Measurements from ENCODE around the gene B4GALNT1.
"Not testable (repeated sequence)": the region's sequence is repeated elsewhere in the genome, so short reads cannot be mapped to it uniquely, and the experiment has no call there.

Gene B4GALNT1

DNA sequence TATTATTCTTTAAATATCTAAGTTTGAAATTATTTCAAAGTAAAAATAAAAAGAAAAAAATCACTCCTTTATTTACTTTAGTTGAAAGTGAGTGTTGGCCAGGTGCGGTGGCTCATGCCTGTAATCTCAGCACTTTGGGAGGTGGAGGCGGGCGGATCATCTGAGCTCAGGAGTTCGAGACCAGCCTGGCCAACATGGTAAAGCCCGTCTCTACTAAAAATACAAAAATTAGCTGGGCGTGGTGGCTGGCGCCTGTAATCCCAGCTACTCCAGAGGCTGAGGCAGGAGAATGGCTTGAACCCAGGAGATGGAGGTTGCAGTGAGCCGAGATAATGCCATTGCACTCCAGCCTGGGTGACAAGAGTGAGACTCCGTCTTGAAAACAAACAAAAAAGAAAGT, 3.7 kb upstream of the B4GALNT1 start:
- not testable (repeated sequence) for DNase-seq

DNA sequence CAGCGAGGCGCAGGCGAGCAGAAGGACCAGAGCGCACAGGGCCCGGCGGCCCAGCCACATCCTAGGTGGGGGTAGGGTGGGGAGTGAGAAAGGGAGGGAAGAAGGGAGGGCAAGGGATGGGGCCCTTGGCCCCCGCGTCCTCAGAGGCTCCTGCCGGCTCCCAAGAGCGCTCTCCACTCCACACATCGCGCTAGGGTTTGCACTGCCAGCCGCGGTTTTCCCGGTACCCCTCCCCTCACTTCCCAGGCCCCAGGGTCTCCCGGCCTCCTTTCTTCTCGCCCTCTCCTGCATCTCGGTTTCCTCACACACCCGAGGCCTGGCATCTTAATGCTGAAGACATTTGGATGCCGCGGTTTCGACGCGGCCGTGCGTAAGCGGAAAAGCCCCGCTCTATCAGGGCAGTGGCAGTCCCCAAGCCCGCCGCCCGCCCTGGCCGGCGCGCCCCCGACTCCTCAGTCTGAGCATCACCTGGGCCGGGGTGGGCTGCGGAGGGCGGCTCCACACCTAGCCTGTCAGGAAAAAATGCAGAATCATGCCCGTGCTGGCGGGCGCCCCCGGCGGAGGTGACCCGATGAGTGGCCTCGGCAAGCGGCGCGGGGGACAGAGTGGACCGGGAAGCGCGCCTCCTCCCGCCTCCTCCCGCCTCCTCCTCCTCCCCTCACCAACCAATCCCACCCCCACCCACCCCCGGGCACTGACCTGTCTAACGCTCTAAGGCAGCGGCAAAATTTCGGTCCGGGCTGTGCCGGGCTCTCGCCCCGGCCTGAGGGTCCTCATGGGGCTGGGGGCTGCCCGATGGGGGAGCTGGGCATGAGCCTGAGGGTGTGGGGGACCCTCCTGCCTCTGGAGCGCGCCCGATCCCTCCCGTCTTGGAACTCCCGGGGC, 686 bp downstream of the B4GALNT1 start:
- DNase-seq, result no peak

DNA sequence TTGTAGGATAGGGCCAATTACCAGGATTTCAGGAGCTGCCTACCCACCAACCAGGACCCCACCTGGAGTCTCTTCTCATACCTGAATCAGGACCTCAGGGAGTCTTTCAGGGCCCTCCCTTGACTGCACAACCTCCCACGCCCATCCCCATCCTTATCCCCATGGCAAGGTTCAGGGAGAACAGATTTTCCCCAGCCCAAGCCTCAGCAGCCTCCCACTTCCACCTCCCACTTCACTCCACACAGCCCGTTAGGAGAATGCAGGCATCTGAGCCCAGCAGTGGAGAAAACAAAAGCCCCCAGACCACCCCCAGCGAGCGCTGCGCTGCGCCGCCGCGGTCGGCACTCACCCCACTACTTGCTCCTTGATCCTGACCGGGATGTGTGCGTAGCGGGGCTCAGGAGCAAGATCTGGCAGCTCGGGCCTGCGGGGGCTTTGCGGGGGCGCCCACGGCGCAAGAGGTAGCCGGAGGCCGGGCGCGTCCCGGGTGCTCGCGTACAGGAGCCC, 1.4 kb downstream of the B4GALNT1 start:
- no peak for DNase-seq

DNA sequence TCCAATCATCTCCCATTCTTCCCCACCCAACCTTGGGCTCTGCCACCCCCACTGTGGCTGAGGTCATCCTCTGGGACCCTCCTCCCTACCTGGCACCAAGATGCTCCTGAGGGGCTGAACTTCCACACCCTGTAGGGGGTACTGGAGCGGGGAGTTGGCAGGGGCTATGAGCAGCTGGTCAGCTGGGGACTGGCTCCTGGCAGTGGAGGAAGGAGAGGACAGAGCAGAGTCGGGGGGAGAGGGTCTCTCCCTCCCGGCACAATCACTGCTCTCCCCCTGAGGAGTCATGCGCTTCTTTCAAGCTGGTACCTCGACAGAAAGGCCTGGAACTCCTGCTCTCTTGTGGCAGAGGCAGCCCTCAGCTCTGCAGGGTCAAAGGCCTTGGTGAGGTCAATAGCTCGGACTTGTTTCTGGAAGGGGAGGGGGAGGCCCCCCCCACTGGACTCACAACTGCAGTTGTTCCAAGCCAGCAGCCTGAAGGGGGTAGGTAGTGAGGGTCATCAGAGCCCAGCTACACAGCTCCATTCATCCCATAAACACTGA, 2.0 kb downstream of the B4GALNT1 start:
- DNase-seq, result no peak

DNA sequence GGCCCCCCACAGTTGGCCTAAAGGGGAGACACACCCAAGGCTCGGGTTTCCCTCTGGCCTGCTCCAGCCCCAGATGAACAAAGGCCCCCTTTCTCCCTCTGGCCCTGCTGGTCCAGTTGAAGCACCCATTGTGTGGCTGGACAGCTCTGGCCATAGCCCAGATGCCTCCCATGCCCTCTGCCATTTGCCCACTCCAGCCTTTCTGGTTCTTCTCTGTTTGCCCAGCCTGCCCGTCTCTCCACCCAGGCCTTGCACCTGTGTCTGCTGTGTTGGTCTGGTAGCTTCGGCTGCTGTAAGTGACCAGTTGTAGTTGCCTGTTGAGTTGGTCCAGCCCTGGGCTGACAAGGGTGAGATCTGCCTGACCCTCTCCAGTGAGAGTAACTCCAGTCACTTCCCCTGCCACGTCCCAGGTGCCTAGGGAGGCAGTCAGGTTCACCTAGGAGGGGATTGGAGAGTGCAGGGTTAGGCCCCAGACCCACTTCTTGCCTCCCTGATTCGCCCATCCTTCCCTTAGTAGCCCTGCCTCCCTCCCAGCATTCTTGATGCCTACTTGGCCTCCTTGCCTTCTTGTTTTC, 3.0 kb downstream of the B4GALNT1 start:
- no peak for DNase-seq

DNA sequence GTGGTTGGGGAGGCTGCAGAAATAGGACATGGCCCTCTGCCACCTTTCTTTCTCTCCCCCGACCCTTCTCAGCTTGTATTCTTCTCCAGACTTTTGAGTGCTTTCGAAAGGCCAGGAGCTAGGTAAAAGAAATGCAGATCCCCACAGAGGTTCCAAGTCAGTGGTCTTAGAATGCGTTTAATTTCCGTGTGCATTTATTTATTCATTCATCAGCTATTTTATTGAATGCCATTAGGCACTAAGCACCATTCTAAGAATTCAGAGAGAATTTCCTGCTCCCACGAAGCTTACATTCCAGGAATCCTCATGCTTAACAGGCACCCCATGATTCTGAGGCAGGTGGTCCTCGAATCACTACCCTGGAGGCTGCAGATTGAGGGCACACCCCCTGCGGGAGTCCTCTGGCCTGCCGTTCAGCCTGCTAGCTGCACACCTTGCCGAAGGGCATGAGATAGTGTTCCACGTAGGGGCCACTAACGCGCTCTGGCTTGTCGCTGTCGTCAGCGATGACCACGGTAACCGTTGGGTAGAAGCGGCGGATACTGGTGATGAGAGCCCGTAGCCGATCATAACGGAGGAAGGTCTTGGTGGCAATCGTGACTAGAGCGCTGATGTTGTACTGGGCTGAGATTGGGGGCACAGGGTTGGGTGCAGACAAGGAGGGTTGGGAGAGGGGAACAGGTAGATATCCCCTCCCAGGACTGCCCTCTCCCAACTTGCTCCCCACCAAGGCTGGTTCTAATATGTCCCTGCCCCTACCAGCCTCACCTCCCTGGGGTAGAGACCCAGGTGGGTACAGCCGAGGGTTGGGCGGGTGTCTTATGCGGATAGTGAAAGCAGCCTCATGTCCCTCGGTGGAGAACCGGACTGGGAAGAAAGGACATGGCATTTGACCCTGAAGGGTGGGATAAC, 4.5 kb downstream of the B4GALNT1 start:
- no peak for DNase-seq

DNA sequence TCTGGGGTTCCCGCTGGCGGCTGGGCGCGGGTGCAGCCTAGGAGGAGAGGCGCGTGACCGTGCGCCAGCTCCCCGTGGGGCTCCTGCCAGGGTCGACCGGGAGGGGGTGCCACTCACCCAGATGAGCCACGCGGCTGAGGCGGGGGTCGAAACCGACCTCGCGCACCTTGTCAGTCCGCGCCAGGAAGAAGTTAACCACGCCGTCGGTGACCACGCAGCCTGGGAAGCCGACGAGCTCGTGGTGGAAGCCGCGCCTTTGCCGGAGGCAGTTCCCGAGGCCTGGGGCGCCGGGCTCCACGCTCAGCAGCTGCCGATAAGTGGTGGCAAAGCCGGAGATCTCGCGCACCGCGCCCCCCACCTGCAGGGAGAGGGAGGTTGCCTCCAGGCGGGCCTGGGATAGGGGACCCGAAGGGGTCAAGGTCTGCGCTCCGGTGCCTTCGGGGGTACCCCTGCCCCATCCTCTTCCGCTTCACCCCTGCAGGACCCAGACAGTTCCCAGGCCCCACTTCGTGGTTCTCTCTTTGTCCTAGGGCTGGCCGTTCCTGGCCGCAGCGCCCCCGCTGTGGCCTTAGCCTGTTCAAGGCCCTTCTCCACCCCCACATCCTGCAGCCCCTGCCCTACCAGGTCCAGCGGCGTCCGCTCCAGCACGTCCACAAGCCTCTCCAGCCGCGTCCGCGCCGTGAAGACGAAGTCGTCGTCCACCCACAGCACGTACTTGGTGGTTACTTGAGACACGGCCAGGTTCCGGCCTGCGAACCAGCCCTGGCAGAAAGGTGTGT, 5.3 kb downstream of the B4GALNT1 start:
- no peak for DNase-seq

DNA sequence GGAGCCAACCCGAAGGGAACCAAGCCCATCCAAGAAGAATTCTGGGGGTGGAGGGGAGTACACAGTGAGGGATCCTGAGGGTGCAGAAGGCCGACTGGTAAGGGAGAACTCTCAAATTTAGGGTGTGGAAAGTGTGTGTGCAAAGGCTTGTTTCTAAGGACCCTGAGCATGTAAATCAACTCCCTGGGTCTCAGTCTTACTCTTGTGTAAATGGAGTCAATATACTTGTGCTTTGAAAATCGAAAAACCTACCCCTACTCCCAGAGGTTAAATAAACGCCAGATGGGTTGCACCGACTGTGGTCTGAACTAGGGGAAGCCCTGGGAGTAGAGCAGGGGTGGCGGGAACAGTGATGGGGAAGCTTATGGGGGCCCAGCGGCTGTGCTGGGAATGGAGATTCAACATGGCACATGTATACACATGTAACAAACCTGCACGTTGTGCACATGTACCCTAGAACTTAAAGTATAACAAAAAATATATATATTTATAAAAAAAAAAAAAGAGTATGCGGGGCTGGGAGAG, 6.0 kb downstream of the B4GALNT1 start:
- no peak for DNase-seq

DNA sequence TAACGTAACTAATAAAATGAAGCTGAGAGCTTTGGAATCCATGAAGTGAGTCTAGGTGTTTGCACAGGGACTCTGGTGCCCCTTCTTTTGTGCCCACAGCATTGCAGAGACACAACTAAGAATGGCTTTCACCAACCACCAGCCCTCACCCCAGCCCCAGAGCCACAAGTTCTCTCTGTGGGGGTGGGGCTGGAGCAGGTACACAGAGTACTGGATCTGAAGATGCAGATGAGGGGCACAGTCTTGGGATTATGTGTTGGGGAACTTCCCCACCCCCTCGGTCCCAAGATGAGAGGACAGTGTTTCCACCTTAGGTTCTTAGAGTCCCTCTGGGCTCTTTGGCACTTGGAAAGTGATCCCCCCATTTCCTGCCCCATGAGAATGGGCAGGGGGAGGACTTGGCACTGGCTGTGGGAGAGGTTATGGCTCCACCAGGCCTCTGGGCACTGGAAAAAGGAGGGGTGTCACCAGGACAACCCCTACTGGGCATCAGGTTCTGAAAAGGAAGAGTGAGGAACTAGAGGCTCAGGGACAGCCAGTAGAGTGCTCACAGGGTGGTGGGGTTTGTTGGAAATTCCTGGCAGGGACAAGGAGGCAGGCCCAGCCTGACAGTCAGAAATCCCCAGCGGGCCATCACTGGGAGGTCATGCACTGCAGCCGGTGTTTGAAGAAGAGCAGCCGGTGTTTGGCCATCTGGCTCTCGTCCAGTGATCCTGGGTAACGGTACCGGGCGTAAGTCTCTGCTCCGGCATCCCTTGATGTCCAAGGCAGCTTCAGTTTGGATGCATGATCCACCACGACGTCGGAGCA, 6.7 kb downstream of the B4GALNT1 start:
- DNase-seq, result no peak

DNA sequence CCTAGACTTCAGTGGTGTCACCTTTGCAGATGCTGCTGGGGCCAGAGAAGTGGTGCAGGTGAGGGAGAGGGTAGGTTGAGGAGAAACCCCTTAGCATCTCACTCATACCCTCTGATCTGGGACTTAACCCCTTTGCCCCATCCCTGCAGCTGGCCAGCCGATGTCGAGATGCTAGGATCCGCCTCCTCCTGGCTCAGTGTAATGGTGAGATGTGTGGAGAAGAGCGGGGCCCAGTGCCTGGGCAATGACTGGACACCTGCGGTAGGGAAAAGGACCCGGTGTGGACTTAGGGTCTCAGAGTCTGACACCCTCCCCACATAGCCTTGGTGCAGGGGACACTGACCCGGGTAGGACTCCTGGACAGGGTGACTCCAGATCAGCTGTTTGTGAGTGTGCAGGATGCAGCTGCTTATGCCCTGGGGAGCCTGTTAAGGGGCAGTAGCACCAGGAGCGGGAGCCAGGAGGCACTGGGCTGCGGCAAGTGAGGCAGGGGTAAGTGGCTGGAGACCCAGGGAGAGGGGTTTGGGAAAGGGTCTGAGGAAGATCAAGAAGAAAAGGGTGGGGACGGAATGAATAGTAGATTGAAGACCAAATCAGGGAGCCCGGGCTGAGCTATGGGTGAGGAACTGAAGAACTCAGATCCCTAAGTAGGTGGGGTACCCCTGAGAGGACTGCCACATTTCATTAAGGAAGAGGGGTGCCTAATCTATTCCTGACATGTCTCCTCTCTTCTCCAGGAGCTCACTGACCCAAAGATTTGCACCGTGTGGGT, 7.6 kb downstream of the B4GALNT1 start:
- DNase-seq, result no peak

DNA sequence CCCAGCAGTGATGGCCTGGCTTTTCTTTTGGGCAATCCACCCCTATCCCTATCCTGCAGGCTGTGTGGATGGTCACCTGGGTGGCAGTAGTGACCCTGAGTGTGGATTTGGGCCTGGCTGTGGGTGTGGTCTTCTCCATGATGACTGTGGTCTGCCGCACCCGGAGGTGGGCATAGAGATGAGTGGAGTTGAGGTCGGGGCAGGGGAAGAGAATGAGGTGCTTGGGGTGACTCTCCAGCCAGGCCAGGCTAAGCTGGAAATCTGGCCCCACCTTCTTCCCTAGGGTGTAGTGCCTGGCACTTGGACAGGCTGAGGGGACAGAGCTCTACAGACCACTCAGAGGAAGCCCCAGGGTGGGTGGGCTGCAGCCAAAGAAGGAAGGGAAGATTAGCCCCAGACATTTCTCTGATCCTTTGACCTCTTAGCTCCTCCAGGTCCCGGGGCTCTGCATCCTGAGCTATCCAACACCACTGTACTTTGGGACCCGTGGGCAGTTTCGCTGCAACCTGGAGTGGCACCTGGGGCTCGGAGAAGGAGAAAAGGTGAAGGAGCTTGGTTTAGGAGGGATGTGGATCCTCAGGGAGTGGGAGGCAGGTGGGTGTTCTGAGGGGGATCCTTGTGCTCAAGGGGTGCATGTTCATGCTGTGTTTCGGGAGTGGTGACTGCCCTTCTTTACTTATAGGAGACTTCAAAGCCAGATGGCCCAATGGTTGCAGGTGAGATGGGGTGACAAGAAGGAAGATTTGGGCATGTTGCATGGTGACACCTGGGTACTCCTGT, 8.4 kb downstream of the B4GALNT1 start:
- no peak for DNase-seq

DNA sequence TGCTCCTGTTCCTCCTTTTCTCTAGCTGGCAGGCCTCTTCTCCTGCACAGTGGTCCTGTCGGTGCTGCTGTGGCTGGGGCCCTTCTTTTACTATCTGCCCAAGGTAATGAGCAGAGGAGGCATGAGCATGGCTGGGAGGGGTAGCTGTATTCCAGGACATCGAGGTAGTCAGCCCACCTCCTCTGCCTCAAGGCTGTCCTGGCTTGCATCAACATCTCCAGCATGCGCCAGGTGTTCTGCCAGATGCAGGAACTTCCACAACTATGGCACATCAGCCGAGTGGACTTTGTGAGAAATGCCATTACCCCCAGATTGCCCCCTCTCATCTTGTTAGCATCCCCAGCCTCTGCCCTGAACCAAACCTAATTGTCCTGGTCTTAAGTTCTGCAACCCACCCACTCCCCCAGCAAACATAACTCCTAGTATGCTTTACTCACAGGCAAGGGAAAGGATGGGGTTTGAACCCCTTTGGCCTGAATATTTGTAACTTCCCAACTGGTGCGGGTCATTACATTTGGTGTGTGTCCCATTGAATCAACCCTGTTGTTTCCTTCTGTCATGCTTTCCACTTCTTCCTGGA, 9.1 kb downstream of the B4GALNT1 start:
- no peak for DNase-seq

DNA sequence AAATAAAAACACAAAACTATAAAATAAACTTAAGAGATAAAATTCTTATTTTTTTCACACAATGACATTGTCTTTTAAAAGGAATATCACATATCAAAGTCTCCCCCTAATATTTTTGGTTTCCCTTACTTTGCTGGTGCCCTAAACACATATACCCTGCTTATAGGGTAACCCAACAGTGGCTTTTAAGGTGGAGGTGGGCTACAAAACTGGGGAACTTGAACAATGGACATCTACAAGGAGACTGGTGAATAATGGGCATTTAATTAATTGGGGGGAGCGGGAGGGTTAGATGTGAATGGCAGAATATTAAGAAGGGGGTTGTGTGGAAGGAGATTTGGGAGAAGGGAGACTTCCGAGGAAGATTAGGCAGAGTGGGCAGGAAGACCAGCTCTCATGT, 9.6 kb downstream of the B4GALNT1 start:
- DNase-seq, result no peak

DNA sequence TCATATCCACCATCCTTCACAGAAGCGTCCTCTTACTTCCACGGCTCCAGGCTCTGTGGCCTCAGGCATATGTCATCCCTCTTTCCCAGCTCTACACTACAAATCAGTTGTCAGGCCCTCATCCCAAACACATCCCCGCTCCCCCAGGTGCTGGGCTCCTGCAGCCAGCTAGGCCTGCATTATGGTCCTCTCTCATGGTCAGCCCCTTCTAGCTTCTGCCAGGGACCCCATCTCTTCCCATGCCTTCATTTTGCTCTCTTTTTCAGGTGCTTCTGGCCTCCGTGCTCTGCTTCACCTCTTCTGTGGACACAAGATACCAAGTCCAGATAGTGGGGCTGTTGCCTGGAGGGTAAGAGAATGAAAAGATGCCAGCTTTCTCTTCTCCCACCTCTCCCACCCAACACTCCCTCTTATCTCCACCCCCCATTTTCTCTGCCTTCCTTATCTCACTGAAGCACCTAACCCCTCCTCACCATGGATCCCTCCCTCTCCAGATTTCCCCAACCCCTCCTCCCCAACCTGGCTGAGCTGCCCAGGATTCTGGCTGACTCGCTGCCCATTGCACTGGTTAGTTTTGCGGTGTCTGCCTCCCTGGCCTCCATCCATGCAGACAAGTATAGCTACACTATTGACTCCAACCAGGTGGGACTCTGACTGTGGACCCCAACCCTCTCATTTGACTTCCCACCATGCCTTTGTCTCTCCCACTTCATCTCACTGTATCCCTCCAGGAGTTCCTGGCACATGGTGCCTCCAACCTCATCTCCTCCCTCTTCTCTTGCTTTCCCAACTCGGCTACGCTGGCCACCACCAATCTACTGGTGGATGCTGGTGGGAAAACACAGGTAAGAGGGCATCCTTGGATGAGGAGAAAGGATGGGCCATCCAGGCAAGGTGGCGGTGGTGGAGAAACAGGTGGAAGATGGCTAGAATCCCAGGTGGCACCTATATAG, 10.4 kb downstream of the B4GALNT1 start:
- DNase-seq, result no peak

DNA sequence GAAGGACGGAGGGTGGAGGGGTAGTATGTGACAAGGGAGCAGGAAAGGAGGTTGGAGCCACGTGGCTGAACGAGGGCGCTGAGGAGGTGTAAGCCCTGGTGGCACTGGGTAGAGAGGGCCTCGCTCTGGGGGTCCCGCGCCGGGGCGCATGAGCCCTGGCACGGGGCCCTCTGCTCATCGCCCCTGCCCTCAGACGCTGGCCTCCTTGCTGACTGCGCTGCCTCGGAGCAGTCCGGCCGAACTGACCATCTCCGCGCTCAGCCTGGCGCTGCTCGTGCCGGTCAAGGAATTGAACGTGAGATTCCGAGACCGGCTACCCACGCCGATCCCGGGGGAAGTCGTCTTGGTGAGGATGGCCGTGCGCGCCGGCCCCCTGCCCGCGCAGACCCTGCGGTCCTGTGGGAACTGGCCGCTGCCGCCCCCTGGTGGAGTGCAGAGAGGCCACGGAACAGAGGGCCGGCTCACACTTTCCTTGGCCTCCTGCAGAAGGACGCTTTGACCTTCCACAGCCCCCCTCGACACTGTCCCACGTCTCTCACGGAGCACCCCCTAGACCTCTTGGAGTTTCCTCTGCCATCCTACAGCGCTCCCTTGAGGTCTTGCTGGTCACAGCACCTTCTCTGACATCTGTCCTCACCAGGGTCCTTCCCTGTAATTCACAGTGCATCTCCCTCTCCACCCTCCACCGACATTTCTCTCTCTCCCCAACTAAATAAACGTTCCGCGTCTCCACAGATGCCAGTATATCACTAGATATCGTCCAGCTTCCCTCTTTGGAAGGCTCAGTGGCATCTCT, 11.3 kb downstream of the B4GALNT1 start:
- DNase-seq, result peak; percentile 16

DNA sequence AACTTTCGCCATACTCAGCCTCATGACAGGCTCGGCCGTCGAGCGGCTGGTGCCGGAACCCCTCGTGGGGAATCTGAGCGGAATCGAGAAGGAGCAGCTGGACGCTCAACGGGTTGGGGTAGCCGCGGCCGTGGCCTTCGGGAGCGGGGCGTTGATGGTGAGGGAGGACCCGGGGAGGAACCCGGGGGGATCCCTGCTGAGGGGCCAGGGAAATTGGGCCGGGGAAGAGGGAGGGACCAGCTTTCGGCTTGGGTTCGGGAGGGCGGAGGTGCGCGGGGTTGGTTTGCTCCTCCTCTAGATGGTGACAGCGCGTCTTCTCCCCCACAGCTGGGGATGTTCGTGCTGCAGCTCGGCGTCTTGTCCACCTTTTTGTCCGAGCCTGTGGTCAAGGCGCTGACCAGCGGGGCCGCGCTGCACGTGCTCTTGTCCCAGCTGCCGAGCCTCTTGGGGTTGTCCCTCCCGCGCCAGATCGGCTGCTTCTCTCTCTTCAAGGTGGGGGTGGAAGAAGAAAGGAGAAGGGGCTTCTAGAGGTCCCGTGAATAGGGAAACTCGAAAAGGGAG, 12.0 kb downstream of the B4GALNT1 start:
- DNase-seq, result no peak

Data from NCI-H526 treated with DMSO at 0.1 percent for 48 hours (cell line).